GM12878 (cell line): ENCODE results near the gene C1orf198.

Experiments
- EZH2 ChIP-seq: IDR thresholded peaks from 2 replicates; pipeline ENCODE4 v1.6.1; 2012; ENCODE audit warnings: low read depth, mild to moderate bottlenecking, control low read depth, inconsistent platforms, low read length, borderline replicate concordance; ENCODE audit not compliant: control insufficient read depth
- ZNF24 ChIP-seq: fragments of 450-650 bp; IDR thresholded peaks from 2 replicates; pipeline ENCODE4 v1.6.1; 2017; ENCODE audit warnings: antibody characterized with exemption, mild to moderate bottlenecking

- no peak for TF ChIP-seq EZH2
- TF ChIP-seq ZNF24: no peak
These were observed 12.4 kb downstream of the C1orf198 start for GRCh38 chr1:230855886-230856285.
